ENCODE data around the gene MS4A2.
"Not testable (repeated sequence)": the region's sequence is repeated elsewhere in the genome, so short reads cannot be mapped to it uniquely, and the experiment has no call there.

MS4A2 gene

GRCh38 chr11:60088364-60088763 lies at the start of gene MS4A2:
MS4A2 (plus strand) TSS chr11:60088664; CDS start chr11:60088766, 102 bp downstream.
- no peak for DNase-seq

GRCh38 chr11:60040109-60040508 lies 48.4 kb upstream of the MS4A2 start, which contains the start of gene OOSP2:
OOSP2 (plus strand) TSS chr11:60040409; CDS start chr11:60040460, 51 bp downstream.
- DNase-seq = no peak

- not testable (repeated sequence) for DNase-seq
Observed at GRCh38 chr11:60050422-60050821, 38.0 kb upstream of the MS4A2 start.

GRCh38 chr11:60050839-60051238 lies 37.6 kb upstream of the MS4A2 start:
- not testable (repeated sequence) for DNase-seq

- no peak for DNase-seq
Observed at GRCh38 chr11:60056349-60056969, 32.0 kb upstream of the MS4A2 start, which contains the start of gene MS4A3. MS4A3 (plus strand) TSS chr11:60056665; CDS start chr11:60061161, 4,496 bp downstream.

- no peak for DNase-seq
Observed at GRCh38 chr11:60059052-60059451, 29.4 kb upstream of the MS4A2 start.

GRCh38 chr11:60059521-60060240 lies 28.8 kb upstream of the MS4A2 start:
- no peak for DNase-seq

GRCh38 chr11:60064111-60064510 lies 24.4 kb upstream of the MS4A2 start:
- no peak for DNase-seq

- DNase-seq = no peak
Observed at GRCh38 chr11:60065801-60066200, 22.7 kb upstream of the MS4A2 start.

GRCh38 chr11:60069450-60069849 lies 19.0 kb upstream of the MS4A2 start:
- DNase-seq = no peak

- not testable (repeated sequence) for DNase-seq
Observed at GRCh38 chr11:60071644-60072043, 16.8 kb upstream of the MS4A2 start.

- no peak for DNase-seq
Observed at GRCh38 chr11:60077216-60077817, 11.1 kb upstream of the MS4A2 start.

- DNase-seq = no peak
Observed at GRCh38 chr11:60077981-60078380, 10.5 kb upstream of the MS4A2 start.

- no peak for DNase-seq
Observed at GRCh38 chr11:60078745-60079144, 9.7 kb upstream of the MS4A2 start.

GRCh38 chr11:60080535-60080934 lies 7.9 kb upstream of the MS4A2 start:
- no peak for DNase-seq

- DNase-seq = no peak
Observed at GRCh38 chr11:60084631-60085273, 3.7 kb upstream of the MS4A2 start.

GRCh38 chr11:60085909-60086308 lies 2.6 kb upstream of the MS4A2 start:
- no peak for DNase-seq

- DNase-seq = no peak
Observed at GRCh38 chr11:60087239-60087638, 1.2 kb upstream of the MS4A2 start.

- no peak for DNase-seq
Observed at GRCh38 chr11:60095477-60096120, 7.1 kb downstream of the MS4A2 start.

- no peak for DNase-seq
Observed at GRCh38 chr11:60097189-60097588, 8.7 kb downstream of the MS4A2 start.

- no peak for DNase-seq
Observed at GRCh38 chr11:60098508-60098907, 10.0 kb downstream of the MS4A2 start.

- DNase-seq = no peak
Observed at GRCh38 chr11:60100516-60100915, 12.1 kb downstream of the MS4A2 start.

- DNase-seq = not testable (repeated sequence)
Observed at GRCh38 chr11:60101368-60101767, 12.9 kb downstream of the MS4A2 start.
